K562 (cell line): Measurements from ENCODE around the gene CCL4. TPM values are rescaled to one million over a fixed set of nuclear protein-coding genes. Genes with fewer than 3 reads are reported as not detected.

Source experiments
- ATAC-seq: fragments of 200-7000 bp; cut with Tn5 transposase; 3 replicates; pipeline ENCODE4 v1.9.1; 2020; ENCODE audit warnings: moderate library complexity
- BruUV-seq: library from RNA; stranded (reverse); fragments of 400-500 nt; replicated peaks from 2 replicates; lab custom pipeline; 2021; lab: Mats Ljungman, UMichigan
- CTCF ChIA-PET: fragments of 300-600 bp; formaldehyde crosslinking; extraction: SDS; loops from one replicate; lab custom pipeline; 2021; ENCODE audit warnings: low intra/inter-chr PET ratio; lab: Yijun Ruan, JAX
- POLR2A ChIA-PET: fragments of 300-600, 350-650 bp; sonication (Branson Sonifier 250); formaldehyde crosslinking; extraction: SDS; loops from one replicate; lab custom pipeline; 2021; ENCODE audit warnings: antibody characterized with exemption, inconsistent platforms; lab: Yijun Ruan, JAX
- DNase-seq, 4 experiments: peaks; one replicate each; pipeline versions ENCODE4 v3.0.0 to v3.0.0-alpha.2; 2011 to 2018; ENCODE audit warnings: low spot score in 3 of 4, mixed read lengths in 3 of 4; ENCODE audit errors: extremely low read depth in 1 of 4
- FAIRE-seq: peaks from 2 replicates; lab custom pipeline; 2011; peaks lifted over from hg19 to GRCh38; lab: Jason Lieb, UNC
- H2AFZ ChIP-seq: 2 replicates; pipeline ENCODE4 v1.6.0; 2011; ENCODE audit warnings: low read depth, low read length, control low read depth, inconsistent platforms
- H3K27ac ChIP-seq: fragments of 200-600 bp; 3 replicates; pipeline ENCODE4 v1.8.0; 2011; ENCODE audit warnings: low read depth, mild to moderate bottlenecking, control low read depth, inconsistent platforms, low read length, moderate library complexity, mixed read lengths; ENCODE audit errors: extremely low read depth
- H3K27me3 ChIP-seq, 2 experiments: fragments of 300-600 bp in 1 of 2; 2 replicates in 1 of 2; 3 replicates in 1 of 2; pipeline versions ENCODE4 v1.6.0 to v1.8.0; 2011; ENCODE audit warnings: inconsistent platforms in 2 of 2, low read length in 2 of 2, mild to moderate bottlenecking in 1 of 2, mixed read lengths in 1 of 2, moderate library complexity in 1 of 2; ENCODE audit not compliant: control insufficient read depth in 2 of 2, insufficient read depth in 2 of 2
- H3K36me3 ChIP-seq: fragments of 300-600 bp; 3 replicates; pipeline ENCODE4 v1.8.0; 2011; ENCODE audit warnings: mild to moderate bottlenecking, low read length, inconsistent platforms; ENCODE audit not compliant: control insufficient read depth, insufficient read depth
- H3K4me1 ChIP-seq, 2 experiments: fragments of 200-600 bp in 1 of 2; replicated peaks in 1 of 2; 2 replicates in 1 of 2; 3 replicates in 1 of 2; pipeline versions ENCODE4 v1.5.1 to v1.8.0; 2011; ENCODE audit warnings: inconsistent platforms in 2 of 2, low read length in 2 of 2, mild to moderate bottlenecking in 1 of 2, mixed read lengths in 1 of 2, moderate library complexity in 1 of 2; ENCODE audit not compliant: control insufficient read depth in 2 of 2, insufficient read depth in 2 of 2
- H3K4me2 ChIP-seq: 2 replicates; pipeline ENCODE4 v1.6.1; 2011; ENCODE audit warnings: low read length, control low read depth, inconsistent platforms, mixed read lengths; ENCODE audit not compliant: insufficient read depth
- H3K4me3 ChIP-seq: fragments of 200-600 bp; sonication (generic), shearing (Covaris generic); 2 replicates; pipeline ENCODE4 v1.5.1; 2016; ENCODE audit warnings: control low read depth, inconsistent platforms
- H3K79me2 ChIP-seq: fragments of 200-600 bp; 3 replicates; pipeline ENCODE4 v1.8.0; 2011; ENCODE audit warnings: low read length, inconsistent platforms; ENCODE audit not compliant: control insufficient read depth, insufficient read depth
- H3K9ac ChIP-seq, 2 experiments: 2 replicates each; pipeline versions ENCODE4 v1.6.0 to v1.6.1; 2011; ENCODE audit warnings: low read depth in 2 of 2, low read length in 2 of 2, control low read depth in 1 of 2, inconsistent platforms in 1 of 2, mild to moderate bottlenecking in 1 of 2, mixed read lengths in 1 of 2; ENCODE audit not compliant: insufficient read depth in 1 of 2
- H3K9me1 ChIP-seq: one replicate; pipeline ENCODE4 v1.6.0; 2011; ENCODE audit warnings: inconsistent platforms, mild to moderate bottlenecking, low read length, moderate library complexity; ENCODE audit not compliant: control insufficient read depth, insufficient read depth
- H3K9me3 ChIP-seq: replicated peaks from 2 replicates; pipeline ENCODE4 v1.5.1; 2011; ENCODE audit warnings: low read depth, low read length, inconsistent platforms; ENCODE audit not compliant: control insufficient read depth, insufficient read depth
- H4K20me1 ChIP-seq: replicated peaks from 2 replicates; pipeline ENCODE4 v1.6.1; 2011; ENCODE audit warnings: low read length, inconsistent platforms, mixed read lengths; ENCODE audit not compliant: control insufficient read depth, insufficient read depth
- BCOR ChIP-seq: fragments of 450-650 bp; IDR thresholded peaks from 2 replicates; pipeline ENCODE4 v1.6.1; 2016
- MTA3 ChIP-seq: fragments of 450-650 bp; formaldehyde crosslinking; IDR thresholded peaks from 2 replicates; pipeline ENCODE4 v1.6.1; 2017; ENCODE audit warnings: mild to moderate bottlenecking, borderline replicate concordance
- NCOA1 ChIP-seq: fragments of 450-650 bp; IDR thresholded peaks from 2 replicates; pipeline ENCODE4 v1.6.1; 2016; ENCODE audit warnings: low read depth
- PHTF2 ChIP-seq: fragments of 250-450 bp; sonication (Bioruptor Pico); IDR thresholded peaks from 2 replicates; pipeline ENCODE4 v1.5.0; 2021; ENCODE audit warnings: mild to moderate bottlenecking
- PYGO2 ChIP-seq: fragments of 450-650 bp; IDR thresholded peaks from 2 replicates; pipeline ENCODE4 v1.6.1; 2016; ENCODE audit warnings: mild to moderate bottlenecking, missing genetic modification characterization, moderate library complexity, missing compliant biosample characterization
- RBM34 ChIP-seq: fragments of 200-400 bp; formaldehyde crosslinking; IDR thresholded peaks from 2 replicates; pipeline ENCODE4 v1.6.1; 2018; ENCODE audit warnings: low read length, borderline replicate concordance; ENCODE audit not compliant: insufficient read depth
- WGBS: fragments of 100-300 bp; shearing (Covaris generic); methylation state at CpG from one replicate; pipeline ENCODE4 v1.1.6; 2016; ENCODE audit warnings: low coverage, mixed read lengths; ENCODE audit not compliant: insufficient coverage; ENCODE audit errors: missing lambda C conversion rate; 5-methylcytosine and 5-hydroxymethylcytosine counted together
- in situ Hi-C: fragments of 300-500 bp; cut with MboI; formaldehyde crosslinking; loops from 4 replicates; pipeline ENCODE4 v1.15.0; 2018; ENCODE audit warnings: inconsistent platforms, mixed read lengths
- intact Hi-C: fragments of 100-400 bp; cut with micrococcal nuclease; formaldehyde crosslinking; loops from 2 replicates; pipeline ENCODE4 v1.14.2; 2022
- polyA plus RNA-seq, 8 experiments: library from polyadenylated mRNA; depleted of rRNA in 4 of 8; stranded (reverse) in 5 of 8; unstranded in 3 of 8; fragments of >200 nt; fragmentation: Nextera tagmentation in 2 of 8; fragmentation: Illumina TruSeq in 1 of 8; extraction: Ambion mirVana in 2 of 8; extraction: Trizol in 1 of 8; gene quantifications; 2 replicates each; pipeline versions ENCODE4 v1.2.1 to v1.2.3, GENCODE V29; 2011 to 2014; ENCODE audit warnings: inconsistent platforms in 1 of 8, missing spikeins in 1 of 8
- total RNA-seq, 7 experiments: library from RNA; depleted of rRNA in 6 of 7; stranded (reverse); fragments of >200 nt in 6 of 7; fragmentation: Illumina TruSeq in 2 of 7; extraction: Trizol in 2 of 7; gene quantifications; 2 replicates each; pipeline versions ENCODE4 v1.2.1 to v1.2.3, GENCODE V29; 2011 to 2021; ENCODE audit warnings: low replicate concordance in 1 of 7
- TF ChIP-seq, protein P1 (sequence below): fragments of 200-400 bp; formaldehyde crosslinking; IDR thresholded peaks from 2 replicates; pipeline ENCODE4 v1.6.1; 2017; ENCODE audit warnings: mild to moderate bottlenecking, low read depth, low read length, moderate library complexity
- TF ChIP-seq, protein P2 (sequence below): fragments of 450-650 bp; IDR thresholded peaks from 2 replicates; pipeline ENCODE4 v1.6.1; 2014; ENCODE audit warnings: low read depth, mild to moderate bottlenecking, moderate library complexity, borderline replicate concordance
- TF ChIP-seq, protein P3 (sequence below): sonication (generic); formaldehyde crosslinking; IDR thresholded peaks from 2 replicates; pipeline ENCODE4 v1.5.0; 2020; ENCODE audit warnings: missing genetic modification reagents

CCL4 gene
- total and polyA plus RNA-seq, 9 of the 15 experiments (the other 6 are each of a cell fraction or from before 2014, with no cell fraction given): 0.91 TPM; not detected in 8

DNA sequence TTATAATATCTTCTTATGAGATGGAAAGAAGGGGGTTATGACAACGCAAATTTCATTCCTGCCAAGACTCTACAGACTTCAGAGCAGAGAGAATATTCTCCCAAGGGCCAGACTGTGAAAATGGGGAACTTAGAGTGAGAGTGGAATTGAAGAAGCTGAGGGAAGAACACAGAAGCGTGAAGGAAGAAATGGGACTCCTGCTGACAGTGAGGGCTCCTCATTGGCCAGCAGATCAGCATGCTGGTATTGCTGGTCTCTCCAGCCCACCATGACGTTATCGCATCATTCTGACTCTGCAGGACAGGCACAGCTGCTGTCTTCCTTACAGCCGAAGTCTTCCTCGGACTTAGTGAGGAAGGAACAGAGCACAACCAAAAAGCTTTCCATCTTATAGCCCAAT, 24.3 kb downstream of the CCL4 start:
- peaks cover 3% of the 10 kb centered on the region for H3K9me1 ChIP-seq
- no peak overlapping the region for H3K4me2 ChIP-seq
- no peak overlapping the region for H2AFZ ChIP-seq
- intact Hi-C loops (no loop called here), in situ Hi-C loops (no loop called here)
- 0% methylated on average over 6 of the region's 6 CpGs for WGBS
- FAIRE-seq: no peak
- no peaks in the 10 kb centered on the region; a peak in 1 of 5 replicates for H3K27me3 ChIP-seq
- no TSS peak for BruUV-seq
- H3K9me3 ChIP-seq: no peaks in the 10 kb centered on the region
- H3K4me3 ChIP-seq: no peak overlapping the region
- no peaks in the 10 kb centered on the region for H3K4me1 ChIP-seq
- ChIA-PET POLR2A (interaction anchor here (0.6 to 1.9 kb wide), 2 partner anchors 10 to 491 kb away, joined by 4 to 9 read pairs; no protein-coding TSS in a partner anchor), CTCF (no interaction called here)
- DNase-seq: no peak
- no peak for ATAC-seq
- TF ChIP-seq MTA3 (no peak), BCOR (no peak), RBM34 (no peak), PHTF2 (CRISPR knock-in tag) (no peak), NCOA1 (no peak), PYGO2 (tag) (no peak)
- TF ChIP-seq, protein P1, sequence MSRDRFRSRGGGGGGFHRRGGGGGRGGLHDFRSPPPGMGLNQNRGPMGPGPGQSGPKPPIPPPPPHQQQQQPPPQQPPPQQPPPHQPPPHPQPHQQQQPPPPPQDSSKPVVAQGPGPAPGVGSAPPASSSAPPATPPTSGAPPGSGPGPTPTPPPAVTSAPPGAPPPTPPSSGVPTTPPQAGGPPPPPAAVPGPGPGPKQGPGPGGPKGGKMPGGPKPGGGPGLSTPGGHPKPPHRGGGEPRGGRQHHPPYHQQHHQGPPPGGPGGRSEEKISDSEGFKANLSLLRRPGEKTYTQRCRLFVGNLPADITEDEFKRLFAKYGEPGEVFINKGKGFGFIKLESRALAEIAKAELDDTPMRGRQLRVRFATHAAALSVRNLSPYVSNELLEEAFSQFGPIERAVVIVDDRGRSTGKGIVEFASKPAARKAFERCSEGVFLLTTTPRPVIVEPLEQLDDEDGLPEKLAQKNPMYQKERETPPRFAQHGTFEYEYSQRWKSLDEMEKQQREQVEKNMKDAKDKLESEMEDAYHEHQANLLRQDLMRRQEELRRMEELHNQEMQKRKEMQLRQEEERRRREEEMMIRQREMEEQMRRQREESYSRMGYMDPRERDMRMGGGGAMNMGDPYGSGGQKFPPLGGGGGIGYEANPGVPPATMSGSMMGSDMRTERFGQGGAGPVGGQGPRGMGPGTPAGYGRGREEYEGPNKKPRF: no peak
- TF ChIP-seq, protein P2, sequence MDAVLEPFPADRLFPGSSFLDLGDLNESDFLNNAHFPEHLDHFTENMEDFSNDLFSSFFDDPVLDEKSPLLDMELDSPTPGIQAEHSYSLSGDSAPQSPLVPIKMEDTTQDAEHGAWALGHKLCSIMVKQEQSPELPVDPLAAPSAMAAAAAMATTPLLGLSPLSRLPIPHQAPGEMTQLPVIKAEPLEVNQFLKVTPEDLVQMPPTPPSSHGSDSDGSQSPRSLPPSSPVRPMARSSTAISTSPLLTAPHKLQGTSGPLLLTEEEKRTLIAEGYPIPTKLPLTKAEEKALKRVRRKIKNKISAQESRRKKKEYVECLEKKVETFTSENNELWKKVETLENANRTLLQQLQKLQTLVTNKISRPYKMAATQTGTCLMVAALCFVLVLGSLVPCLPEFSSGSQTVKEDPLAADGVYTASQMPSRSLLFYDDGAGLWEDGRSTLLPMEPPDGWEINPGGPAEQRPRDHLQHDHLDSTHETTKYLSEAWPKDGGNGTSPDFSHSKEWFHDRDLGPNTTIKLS: no peak
- TF ChIP-seq, protein P3, sequence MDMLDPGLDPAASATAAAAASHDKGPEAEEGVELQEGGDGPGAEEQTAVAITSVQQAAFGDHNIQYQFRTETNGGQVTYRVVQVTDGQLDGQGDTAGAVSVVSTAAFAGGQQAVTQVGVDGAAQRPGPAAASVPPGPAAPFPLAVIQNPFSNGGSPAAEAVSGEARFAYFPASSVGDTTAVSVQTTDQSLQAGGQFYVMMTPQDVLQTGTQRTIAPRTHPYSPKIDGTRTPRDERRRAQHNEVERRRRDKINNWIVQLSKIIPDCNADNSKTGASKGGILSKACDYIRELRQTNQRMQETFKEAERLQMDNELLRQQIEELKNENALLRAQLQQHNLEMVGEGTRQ (CRISPR knock-in tag): no peak
- H3K9ac ChIP-seq: no peak overlapping the region
- H3K79me2 ChIP-seq: no peaks in the 10 kb centered on the region
- H4K20me1 ChIP-seq: no peaks in the 10 kb centered on the region
- H3K36me3 ChIP-seq: no peaks in the 10 kb centered on the region
- H3K27ac ChIP-seq: no peak overlapping the region
